SK-N-SH (cell line): Measurements from ENCODE around the gene LIN9.

Experiments
- TAF1 ChIP-seq: IDR thresholded peaks from 2 replicates; pipeline ENCODE4 v1.6.1; 2012; ENCODE audit warnings: low read depth, mild to moderate bottlenecking, low read length, moderate library complexity, borderline replicate concordance
- TF ChIP-seq, protein P1 (sequence below): fragments of 200-600 bp; sonication (generic); IDR thresholded peaks from 2 replicates; pipeline ENCODE4 v1.6.1; 2017; ENCODE audit warnings: antibody characterized with exemption, mild to moderate bottlenecking, moderate library complexity

DNA sequence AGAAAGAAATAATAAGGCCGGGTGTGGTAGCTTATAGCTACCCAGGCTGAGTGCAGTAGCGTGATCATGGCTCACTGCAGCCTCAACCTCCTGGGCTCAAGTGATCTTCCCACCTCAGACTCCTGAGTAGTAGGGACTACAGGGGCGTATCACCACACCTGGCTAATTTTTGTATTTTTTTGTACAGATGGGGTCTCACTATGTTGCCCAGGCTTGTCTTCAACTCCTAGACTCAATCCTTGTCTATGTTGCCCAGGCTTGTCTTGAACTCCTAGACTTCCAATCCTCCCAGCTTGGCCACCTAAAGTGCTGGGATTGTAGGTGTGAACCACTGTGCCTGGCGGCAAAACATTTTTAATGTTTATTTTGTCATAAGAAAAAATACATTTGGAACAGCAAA, 55.0 kb downstream of the LIN9 start:
- TF ChIP-seq, protein P1, sequence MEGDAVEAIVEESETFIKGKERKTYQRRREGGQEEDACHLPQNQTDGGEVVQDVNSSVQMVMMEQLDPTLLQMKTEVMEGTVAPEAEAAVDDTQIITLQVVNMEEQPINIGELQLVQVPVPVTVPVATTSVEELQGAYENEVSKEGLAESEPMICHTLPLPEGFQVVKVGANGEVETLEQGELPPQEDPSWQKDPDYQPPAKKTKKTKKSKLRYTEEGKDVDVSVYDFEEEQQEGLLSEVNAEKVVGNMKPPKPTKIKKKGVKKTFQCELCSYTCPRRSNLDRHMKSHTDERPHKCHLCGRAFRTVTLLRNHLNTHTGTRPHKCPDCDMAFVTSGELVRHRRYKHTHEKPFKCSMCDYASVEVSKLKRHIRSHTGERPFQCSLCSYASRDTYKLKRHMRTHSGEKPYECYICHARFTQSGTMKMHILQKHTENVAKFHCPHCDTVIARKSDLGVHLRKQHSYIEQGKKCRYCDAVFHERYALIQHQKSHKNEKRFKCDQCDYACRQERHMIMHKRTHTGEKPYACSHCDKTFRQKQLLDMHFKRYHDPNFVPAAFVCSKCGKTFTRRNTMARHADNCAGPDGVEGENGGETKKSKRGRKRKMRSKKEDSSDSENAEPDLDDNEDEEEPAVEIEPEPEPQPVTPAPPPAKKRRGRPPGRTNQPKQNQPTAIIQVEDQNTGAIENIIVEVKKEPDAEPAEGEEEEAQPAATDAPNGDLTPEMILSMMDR = no peak
- no peak for TF ChIP-seq TAF1
